Measurements from ENCODE around the gene OVOL3. TPM values are rescaled to one million over a fixed set of nuclear protein-coding genes. Genes with fewer than 3 reads are reported as not detected.

Gene OVOL3
- total RNA-seq, 2 donors from 2014 or later, result not detected

DNA sequence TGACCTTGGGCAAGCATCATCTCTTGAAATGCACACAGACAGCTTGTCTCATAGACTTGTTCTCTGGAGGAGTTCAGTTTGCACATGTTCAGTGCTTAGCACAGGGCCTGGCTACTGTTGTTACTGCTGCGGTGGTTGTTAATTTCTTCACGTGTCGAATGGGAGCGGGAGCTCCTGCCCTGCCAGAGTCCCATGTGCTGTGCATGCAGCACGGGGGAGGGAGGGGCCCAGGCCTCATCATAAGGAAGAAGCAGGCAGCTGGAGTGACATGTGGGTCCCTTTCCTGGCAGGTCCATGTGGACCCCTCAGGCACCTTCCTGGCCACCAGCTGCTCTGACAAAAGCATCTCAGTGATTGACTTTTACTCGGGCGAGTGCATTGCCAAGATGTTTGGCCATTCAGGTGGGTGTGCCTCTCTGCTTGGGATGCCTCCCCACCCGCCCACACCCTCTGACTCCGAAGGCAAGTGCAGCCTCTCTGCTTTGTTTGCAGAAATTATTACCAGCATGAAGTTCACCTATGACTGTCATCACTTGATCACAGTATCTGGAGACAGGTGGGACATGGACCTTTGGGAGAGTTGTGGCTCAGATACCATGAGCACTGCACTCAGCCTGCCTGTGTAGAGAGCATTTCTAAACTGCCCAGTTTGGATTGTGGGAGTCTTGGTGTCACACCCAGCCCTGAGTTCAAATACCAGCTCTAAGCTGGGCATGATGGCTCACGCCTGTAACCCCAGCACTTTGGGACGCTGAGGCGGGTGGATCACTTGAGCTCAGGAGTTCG is 19.8 kb upstream of the OVOL3 start:
- H3K36me3 Mint-ChIP-seq (ENCODE audit: low read depth), result peaks cover 46% of the 10 kb centered on the region
- H3K4me1 Mint-ChIP-seq, result peaks cover 18% of the 10 kb centered on the region
- H3K4me3 Mint-ChIP-seq, result no peak overlapping the region
- H3K27ac Mint-ChIP-seq, result no peak overlapping the region
- no peaks in the 10 kb centered on the region for H3K9me3 Mint-ChIP-seq
- no peak for ATAC-seq (replicated peaks)
- H3K27me3 Mint-ChIP-seq, result no peaks in the 10 kb centered on the region

GRCh38 chr19:36092566-36092965 is 18.4 kb upstream of the OVOL3 start:
- peaks cover 54% of the 10 kb centered on the region for H3K36me3 Mint-ChIP-seq (ENCODE audit: low read depth)
- ATAC-seq (replicated peaks), result peak; percentile 6
- H3K4me3 Mint-ChIP-seq, result peak overlapping the region; percentile 53
- peaks cover 18% of the 10 kb centered on the region for H3K4me1 Mint-ChIP-seq
- H3K9me3 Mint-ChIP-seq, result no peaks in the 10 kb centered on the region
- no peaks in the 10 kb centered on the region for H3K27me3 Mint-ChIP-seq
- H3K27ac Mint-ChIP-seq, result peak overlapping the region; percentile 66

DNA sequence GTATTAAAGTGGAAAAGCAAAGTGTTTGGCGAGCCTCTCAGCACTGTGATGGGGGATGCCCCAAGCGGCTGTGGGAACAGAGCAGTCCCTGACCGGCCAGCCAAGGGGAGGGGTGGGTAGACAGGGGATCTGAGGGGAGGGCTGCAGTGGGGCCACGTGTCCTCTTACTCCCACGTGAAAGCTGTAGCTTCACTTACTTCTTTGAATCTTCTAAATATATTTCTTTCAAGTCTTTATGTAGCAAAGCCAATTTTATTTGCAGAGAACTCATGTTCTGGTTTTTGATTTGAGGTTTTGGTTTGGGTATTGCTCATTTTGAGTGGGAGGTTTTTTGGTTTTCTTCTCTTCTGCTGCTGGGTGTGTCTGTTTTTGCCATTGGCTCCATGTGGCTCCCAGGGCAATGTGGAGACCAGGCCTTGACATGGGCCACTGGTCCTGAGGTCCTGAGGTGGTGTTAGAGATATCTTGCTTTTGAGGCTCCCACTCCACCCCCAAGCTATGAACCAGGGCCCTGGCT is 17.7 kb upstream of the OVOL3 start:
- Mint-ChIP-seq H3K36me3 (ENCODE audit: low read depth) (peaks cover 52% of the 10 kb centered on the region), H3K27me3 (no peaks in the 10 kb centered on the region), H3K27ac (peak overlapping the region; percentile 66), H3K4me3 (peak overlapping the region; percentile 53), H3K4me1 (peaks cover 18% of the 10 kb centered on the region), H3K9me3 (no peaks in the 10 kb centered on the region)
- peak; percentile 93 for ATAC-seq (replicated peaks)

DNA sequence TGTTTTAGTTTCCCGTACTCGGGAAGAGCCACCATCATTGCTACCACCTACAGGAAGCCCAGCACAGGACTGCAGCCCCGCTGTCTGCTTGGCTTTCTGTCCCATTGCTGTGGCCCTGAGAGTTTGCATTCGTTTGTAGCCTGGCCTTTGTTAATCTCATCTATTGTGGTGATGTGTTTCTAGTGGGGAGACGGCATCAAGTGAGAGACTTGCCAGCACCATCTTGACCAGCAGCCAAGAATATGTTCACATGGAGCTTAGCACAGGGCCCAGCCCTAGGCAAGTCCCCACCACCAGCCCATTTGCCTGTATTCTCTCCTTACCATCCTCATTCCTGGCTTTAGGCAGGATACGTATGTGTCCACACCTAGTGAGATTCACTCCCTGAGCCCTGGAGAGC is 17.3 kb upstream of the OVOL3 start:
- H3K9me3 Mint-ChIP-seq, result no peaks in the 10 kb centered on the region
- H3K4me1 Mint-ChIP-seq, result peaks cover 18% of the 10 kb centered on the region
- peaks cover 52% of the 10 kb centered on the region for H3K36me3 Mint-ChIP-seq (ENCODE audit: low read depth)
- peak overlapping the region; percentile 53 for H3K4me3 Mint-ChIP-seq
- ATAC-seq (replicated peaks), result no peak
- H3K27me3 Mint-ChIP-seq, result no peaks in the 10 kb centered on the region
- peak overlapping the region; percentile 66 for H3K27ac Mint-ChIP-seq

GRCh38 chr19:36097036-36097435 is 13.9 kb upstream of the OVOL3 start:
- no peaks in the 10 kb centered on the region for H3K27me3 Mint-ChIP-seq
- peaks cover 13% of the 10 kb centered on the region for H3K4me1 Mint-ChIP-seq
- peaks cover 42% of the 10 kb centered on the region for H3K36me3 Mint-ChIP-seq (ENCODE audit: low read depth)
- ATAC-seq (replicated peaks), result no peak
- no peak overlapping the region for H3K4me3 Mint-ChIP-seq
- no peaks in the 10 kb centered on the region for H3K9me3 Mint-ChIP-seq
- H3K27ac Mint-ChIP-seq, result no peak overlapping the region

DNA sequence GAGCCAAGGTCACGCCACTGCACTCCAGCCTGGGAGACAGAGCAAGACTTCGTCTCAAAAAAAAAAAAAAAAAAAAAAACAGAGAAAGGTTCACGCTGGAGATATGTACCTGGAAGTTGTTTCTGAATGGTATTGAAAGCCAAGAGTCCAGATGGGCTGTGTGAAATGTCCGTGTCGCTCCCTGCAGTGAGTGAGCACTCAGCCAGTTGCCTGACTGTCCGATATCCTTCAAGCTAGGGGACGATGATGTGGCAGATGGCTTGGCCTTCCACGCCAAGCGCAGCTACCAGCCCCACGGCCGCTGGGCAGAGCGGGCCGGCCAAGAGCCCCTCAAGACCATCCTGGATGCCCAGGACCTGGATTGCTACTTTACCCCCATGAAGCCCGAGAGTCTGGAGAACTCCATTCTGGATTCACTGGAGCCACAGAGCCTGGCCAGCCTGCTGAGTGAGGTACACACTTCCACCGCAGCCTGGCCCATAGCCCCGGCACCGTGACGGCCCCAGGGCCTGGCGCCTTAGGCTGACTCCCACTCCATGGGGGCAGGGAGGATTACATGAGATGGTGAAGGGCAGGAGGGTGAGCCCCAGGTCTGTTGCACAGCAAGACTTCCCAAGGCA is 11.7 kb upstream of the OVOL3 start:
- no peaks in the 10 kb centered on the region for H3K27me3 Mint-ChIP-seq
- ATAC-seq (replicated peaks), result no peak
- no peak overlapping the region for H3K4me3 Mint-ChIP-seq
- H3K9me3 Mint-ChIP-seq, result no peaks in the 10 kb centered on the region
- no peak overlapping the region for H3K27ac Mint-ChIP-seq
- peaks cover 31% of the 10 kb centered on the region for H3K36me3 Mint-ChIP-seq (ENCODE audit: low read depth)
- H3K4me1 Mint-ChIP-seq, result no peaks in the 10 kb centered on the region

DNA sequence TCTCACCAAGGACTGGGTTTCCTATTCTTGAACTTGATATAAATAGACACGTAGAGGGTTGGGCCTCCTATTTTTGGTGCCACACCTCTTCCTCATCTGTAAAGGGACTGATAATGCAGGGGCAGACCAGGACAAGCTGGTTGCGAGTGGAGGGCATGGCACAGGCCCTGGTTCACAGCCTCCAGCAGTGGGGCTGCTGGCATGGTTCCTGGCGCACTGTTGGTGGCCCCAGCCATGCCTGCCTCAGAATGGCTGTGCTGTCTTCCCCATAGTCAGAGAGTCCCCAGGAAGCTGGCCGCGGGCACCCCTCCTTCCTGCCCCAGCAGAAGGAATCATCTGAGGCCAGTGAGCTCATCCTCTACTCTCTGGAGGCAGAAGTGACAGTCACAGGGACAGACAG is 10.5 kb upstream of the OVOL3 start:
- no peak overlapping the region for H3K4me3 Mint-ChIP-seq
- no peak for ATAC-seq (replicated peaks)
- H3K27me3 Mint-ChIP-seq, result no peaks in the 10 kb centered on the region
- peaks cover 24% of the 10 kb centered on the region for H3K36me3 Mint-ChIP-seq (ENCODE audit: low read depth)
- H3K4me1 Mint-ChIP-seq, result no peaks in the 10 kb centered on the region
- H3K9me3 Mint-ChIP-seq, result no peaks in the 10 kb centered on the region
- no peak overlapping the region for H3K27ac Mint-ChIP-seq

DNA sequence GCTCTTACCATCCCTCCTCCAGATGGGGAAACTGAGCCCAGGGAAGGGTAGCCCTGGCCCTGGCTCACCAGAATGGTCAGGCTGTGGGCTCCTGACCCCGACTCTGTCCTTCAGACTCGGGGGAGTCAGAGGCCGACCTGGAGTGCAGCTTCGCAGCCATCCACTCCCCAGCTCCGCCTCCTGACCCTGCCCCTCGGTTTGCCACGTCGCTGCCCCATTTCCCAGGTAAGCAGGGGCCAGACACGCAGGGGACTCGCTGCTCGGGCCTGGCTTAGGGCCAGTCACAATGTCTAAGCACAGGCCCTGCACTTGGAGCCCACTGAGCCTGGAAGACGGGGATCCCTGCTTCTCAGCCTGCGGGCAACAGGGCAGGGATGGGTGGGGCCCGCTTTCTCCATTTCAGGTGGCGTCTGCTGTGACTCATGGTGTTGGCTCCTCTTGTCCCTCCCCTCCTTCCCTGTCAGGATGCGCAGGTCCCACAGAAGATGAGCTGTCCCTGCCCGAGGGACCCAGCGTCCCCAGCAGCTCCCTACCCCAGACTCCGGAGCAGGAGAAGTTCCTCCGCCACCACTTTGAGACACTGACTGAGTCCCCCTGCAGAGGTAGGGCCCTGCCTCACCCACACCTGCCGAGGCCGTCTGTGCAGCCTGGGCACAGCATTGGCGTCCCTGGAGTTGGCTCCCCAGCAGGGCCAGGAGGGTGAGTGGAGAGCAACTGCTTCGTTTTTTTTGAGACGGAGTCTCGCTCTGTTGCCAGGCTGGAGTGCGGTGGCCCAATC is 9.2 kb upstream of the OVOL3 start:
- Mint-ChIP-seq H3K9me3 (no peaks in the 10 kb centered on the region), H3K27ac (no peak overlapping the region), H3K36me3 (ENCODE audit: low read depth) (peaks cover 21% of the 10 kb centered on the region), H3K4me3 (no peak overlapping the region), H3K4me1 (no peaks in the 10 kb centered on the region), H3K27me3 (no peaks in the 10 kb centered on the region)
- ATAC-seq (replicated peaks), result no peak

DNA sequence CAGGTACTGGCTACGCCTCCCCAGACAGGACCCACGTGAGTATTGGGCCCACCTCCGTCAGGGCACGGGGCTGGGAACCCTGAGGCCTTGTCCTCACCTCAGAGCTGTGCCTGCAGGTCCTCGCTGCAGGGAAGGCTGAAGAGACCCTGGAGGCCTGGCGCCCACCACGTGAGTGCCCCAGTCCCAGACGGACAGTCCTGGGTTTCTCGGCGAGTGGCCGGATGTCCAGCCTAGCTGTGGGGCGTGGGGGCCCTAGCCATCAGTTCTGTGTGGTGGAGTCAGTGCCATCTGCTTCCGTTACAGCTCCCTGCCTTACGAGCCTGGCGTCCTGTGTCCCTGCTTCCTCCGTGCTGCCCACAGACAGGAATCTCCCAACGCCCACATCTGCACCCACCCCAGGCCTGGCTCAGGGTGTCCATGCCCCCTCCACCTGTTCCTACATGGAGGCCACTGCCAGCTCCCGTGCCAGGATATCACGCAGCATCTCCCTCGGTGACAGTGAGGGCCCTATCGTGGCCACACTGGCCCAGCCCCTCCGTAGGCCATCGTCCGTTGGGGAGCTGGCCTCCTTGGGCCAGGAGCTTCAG is 7.8 kb upstream of the OVOL3 start:
- Mint-ChIP-seq H3K27ac (no peak overlapping the region), H3K9me3 (no peaks in the 10 kb centered on the region), H3K36me3 (ENCODE audit: low read depth) (peaks cover 13% of the 10 kb centered on the region), H3K4me1 (no peaks in the 10 kb centered on the region), H3K4me3 (no peak overlapping the region), H3K27me3 (no peaks in the 10 kb centered on the region)
- ATAC-seq (replicated peaks), result no peak

- Mint-ChIP-seq H3K4me1 (no peaks in the 10 kb centered on the region), H3K27me3 (no peaks in the 10 kb centered on the region), H3K4me3 (no peak overlapping the region), H3K36me3 (ENCODE audit: low read depth) (peaks cover 8% of the 10 kb centered on the region), H3K27ac (no peak overlapping the region), H3K9me3 (no peaks in the 10 kb centered on the region)
- ATAC-seq (replicated peaks), result no peak
Measured at GRCh38 chr19:36103842-36104552, 6.9 kb upstream of the OVOL3 start.

GRCh38 chr19:36106441-36106840 is 4.5 kb upstream of the OVOL3 start:
- Mint-ChIP-seq H3K4me1 (no peaks in the 10 kb centered on the region), H3K9me3 (no peaks in the 10 kb centered on the region), H3K27me3 (no peaks in the 10 kb centered on the region), H3K27ac (peak overlapping the region; percentile 74), H3K4me3 (no peak overlapping the region), H3K36me3 (ENCODE audit: low read depth) (peaks cover 10% of the 10 kb centered on the region)
- no peak for ATAC-seq (replicated peaks)

- peaks cover 16% of the 10 kb centered on the region for H3K36me3 Mint-ChIP-seq (ENCODE audit: low read depth)
- H3K27me3 Mint-ChIP-seq, result no peaks in the 10 kb centered on the region
- peak overlapping the region; percentile 74 for H3K27ac Mint-ChIP-seq
- H3K4me1 Mint-ChIP-seq, result no peaks in the 10 kb centered on the region
- H3K9me3 Mint-ChIP-seq, result no peaks in the 10 kb centered on the region
- no peak overlapping the region for H3K4me3 Mint-ChIP-seq
- no peak for ATAC-seq (replicated peaks)
Measured at GRCh38 chr19:36106991-36107390, 4.0 kb upstream of the OVOL3 start.

- Mint-ChIP-seq H3K36me3 (ENCODE audit: low read depth) (peaks cover 25% of the 10 kb centered on the region), H3K27me3 (no peaks in the 10 kb centered on the region)
Measured at GRCh38 chr19:36108684-36109083, 2.3 kb upstream of the OVOL3 start.

GRCh38 chr19:36111200-36111539 is 227 bp downstream of the OVOL3 start:
- H3K4me1 Mint-ChIP-seq, result peaks cover 8% of the 10 kb centered on the region
- no peak overlapping the region for H3K4me3 Mint-ChIP-seq
- ATAC-seq (replicated peaks), result no peak
- no peak overlapping the region for H3K27ac Mint-ChIP-seq
- no peaks in the 10 kb centered on the region for H3K9me3 Mint-ChIP-seq
- no peaks in the 10 kb centered on the region for H3K27me3 Mint-ChIP-seq
- H3K36me3 Mint-ChIP-seq (ENCODE audit: low read depth), result peaks cover 47% of the 10 kb centered on the region

More at GRCh38 chr19:36108684-36109083, 2.3 kb upstream of the OVOL3 start:
- H3K4me3 Mint-ChIP-seq, result no peak overlapping the region
- H3K4me1 Mint-ChIP-seq, result peaks cover 4% of the 10 kb centered on the region
- no peak for ATAC-seq (replicated peaks)
- no peaks in the 10 kb centered on the region for H3K9me3 Mint-ChIP-seq
- H3K27ac Mint-ChIP-seq, result no peak overlapping the region

Data from activated T-helper 17 cell treated with anti-CD3 and anti-CD28 coated beads, Interleukin-2, amount 50 U/mL, for 72 hours (primary cell).